ENCODE data around the gene CYBC1.
A peak's percentile ranks its signal among the peaks of the same experiment; 100 is the strongest.

The CYBC1 gene

DNA sequence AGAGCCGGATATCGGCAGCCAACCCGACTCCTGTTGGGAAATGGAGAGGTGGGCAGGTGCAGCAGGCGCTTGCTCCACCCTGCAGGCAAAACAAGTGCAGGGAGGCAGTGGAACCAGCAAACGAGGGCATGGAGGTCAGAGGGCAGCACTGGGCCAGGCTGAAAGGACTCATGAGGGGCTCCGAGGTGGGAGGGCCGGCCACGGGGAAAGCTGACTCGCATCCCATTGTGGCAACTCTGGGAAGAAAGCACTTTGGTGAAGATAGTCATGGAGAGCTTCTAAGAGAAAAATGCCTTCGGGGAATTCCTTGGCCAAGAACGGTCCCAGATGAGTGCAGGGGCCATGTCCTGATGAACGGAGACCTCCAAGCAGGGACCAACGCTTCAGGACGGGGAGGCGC lies 4.4 kb downstream of the CYBC1 start:
- no peak for DNase-seq

- no peak for DNase-seq
Observed at GRCh38 chr17:82445542-82445941, 5.0 kb downstream of the CYBC1 start.

GRCh38 chr17:82444941-82445521 lies 5.5 kb downstream of the CYBC1 start:
- DNase-seq: peak; percentile 71

DNA sequence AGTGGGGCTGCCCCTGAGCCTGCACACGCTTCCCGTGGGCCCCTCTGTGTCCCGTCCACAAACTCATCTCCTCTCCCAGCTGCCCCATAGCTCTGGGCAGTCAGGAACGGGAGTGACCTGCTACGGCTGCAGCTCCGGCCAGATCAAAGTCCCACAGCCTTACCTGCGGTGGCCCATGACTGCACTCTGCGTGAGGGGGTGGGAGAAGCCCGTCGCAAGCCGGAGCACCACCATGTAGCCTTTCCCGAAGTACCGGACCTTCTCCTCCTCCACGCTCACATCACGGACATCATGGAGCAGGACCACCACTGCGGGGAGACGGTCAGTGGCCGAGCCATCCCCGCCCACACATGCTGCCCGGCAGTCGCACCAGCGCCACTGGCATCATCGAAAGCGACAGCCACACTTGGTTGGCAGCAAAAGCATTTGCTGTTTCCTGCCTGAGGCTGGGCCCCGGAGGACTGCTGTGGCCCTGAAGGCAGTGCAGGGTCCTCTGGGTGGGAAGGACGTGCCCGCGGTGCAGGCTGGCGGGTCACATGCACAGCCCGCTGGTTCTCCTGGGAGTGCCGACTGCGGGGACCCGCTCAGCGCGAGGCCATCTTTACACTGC lies 6.2 kb downstream of the CYBC1 start:
- DNase-seq: no peak

DNA sequence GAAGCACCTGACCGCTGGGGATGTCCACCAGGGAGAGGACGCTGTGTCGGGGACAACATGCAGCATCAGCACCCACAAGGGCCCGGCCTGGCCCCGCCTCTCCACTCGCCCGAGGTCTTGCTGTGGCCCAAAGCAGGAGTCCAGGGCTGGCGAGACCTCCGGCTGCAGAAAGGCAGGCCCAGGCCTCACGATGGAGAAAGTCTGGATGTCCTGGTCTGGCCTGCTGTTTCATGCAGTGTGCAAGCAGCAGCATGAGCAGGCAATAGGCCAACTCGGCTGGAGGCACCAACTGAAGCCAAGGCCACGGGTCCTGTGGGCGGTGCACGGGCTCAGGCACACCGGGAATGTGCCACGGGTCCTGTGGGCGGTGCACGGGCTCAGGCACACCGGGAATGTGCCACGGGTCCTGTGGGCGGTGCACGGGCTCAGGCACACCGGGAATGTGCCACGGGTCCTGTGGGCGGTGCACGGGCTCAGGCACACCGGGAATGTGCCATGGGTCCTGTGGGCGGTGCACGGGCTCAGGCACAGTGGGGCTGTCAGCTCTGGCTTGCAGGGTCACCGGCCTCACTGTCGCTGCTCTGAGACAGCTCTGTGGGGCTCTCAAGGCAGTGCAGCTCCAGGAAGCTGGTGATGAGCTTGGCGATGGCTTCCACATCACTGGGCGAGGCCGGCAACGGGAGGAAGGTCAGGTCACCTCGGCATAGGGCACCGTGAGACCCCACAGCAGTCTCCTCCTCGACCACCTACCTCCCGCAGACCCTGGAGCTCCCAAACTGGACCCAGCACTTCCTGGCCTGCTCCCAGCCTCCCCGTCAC lies 6.9 kb downstream of the CYBC1 start:
- no peak for DNase-seq

DNA sequence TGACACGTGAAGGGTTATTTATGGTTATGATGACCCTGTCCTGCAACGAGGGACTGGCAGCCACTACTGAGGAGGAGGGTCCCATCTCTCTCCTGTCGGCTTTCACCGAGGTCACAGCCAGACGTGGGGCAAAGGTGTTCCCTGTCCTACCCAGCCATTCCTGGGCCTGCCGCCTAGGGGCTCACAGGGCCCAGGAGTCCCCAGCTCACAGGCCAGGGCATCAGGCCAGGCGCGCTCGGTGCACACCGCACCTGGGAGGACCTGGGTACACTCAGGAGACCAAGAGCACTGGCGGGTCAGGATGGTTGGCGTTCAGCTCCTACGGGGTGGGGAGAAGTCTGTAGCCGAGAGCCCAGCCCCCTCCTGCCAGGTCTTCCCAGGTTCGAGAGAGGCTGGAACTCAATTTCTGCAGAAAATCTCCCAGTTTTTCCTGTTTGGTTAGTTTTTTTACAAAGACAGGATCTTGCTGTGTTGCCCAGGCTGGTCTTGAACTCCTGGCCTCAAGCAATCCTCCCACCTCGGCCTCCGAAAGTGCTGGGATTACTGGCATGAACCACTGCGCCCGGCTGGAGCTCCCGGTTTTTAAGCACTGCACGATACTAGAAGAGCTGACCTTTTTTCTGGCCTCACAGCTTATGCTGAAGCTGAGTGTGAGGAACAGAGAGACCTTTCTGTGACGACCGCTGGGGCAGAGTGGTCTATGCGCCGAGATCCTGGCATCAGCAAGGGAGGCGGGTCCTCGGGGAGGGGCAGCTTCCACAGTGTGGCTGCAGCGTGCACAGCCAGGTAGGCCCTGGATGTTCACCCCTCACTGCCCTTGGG lies 7.7 kb downstream of the CYBC1 start:
- no peak for DNase-seq

- DNase-seq: no peak
Observed at GRCh38 chr17:82441691-82442487, 8.7 kb downstream of the CYBC1 start.

GRCh38 chr17:82440991-82441627 lies 9.4 kb downstream of the CYBC1 start:
- DNase-seq: no peak

GRCh38 chr17:82440469-82440981 lies 10.0 kb downstream of the CYBC1 start:
- DNase-seq: no peak

DNA sequence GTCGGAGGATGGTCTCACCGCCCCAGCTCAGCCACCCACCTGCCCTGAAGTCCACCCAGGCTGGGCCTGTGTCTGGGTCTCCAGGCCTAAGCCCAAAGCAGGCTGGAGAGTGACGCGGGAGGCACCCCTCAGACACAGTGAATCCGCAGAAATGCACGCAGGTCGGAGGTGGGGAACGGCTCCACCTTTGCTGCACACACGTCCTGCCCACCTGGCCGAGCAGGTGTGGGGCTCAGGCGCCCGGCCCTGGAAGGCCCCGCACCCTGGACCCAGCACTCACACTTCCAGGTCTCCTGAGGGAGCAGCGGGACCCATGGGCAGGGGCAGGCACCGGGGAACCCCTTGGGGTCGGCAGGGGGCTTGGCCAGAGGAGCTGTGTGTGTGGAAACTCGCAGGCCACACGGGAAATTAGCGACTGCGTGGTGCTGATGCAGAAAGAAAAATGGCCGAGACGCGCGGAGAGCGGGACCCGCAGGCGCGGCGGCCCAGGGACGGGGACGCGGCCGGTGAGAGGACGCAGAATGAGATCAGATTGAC lies 10.7 kb downstream of the CYBC1 start:
- no peak for DNase-seq

DNA sequence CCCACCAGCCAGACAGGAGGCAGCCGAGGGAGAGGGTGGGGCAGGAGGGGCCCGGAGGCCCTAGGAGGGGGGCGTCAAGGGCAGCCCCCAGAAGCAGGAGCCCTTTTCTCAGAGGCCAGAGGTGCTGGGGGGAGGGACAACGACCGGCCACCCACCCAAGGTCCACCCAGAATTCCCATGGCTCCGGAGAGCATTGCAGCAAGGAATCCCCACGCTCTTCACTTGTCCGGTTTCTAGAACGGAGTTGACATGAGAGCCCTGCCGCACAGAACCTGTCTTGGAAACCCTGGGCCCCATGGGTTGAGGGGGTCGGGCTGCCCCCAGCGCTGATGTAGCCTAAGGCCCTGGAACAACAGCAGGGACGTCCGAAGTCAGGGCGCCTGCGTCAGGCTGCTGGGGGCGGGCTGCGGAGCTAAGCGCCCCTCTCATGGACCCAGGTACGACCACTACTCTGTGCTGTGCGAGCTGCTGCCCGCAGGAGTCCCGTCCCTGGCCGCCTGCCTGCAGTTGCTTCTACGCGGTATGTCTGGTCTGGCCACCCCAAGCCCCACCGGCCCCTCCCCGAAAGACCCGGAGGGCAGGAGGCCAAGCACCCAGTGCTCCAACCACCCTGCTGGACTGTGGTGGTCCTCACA lies 11.2 kb downstream of the CYBC1 start:
- no peak for DNase-seq

- no peak for DNase-seq
Observed at GRCh38 chr17:82438401-82439193, 12.0 kb downstream of the CYBC1 start.

GRCh38 chr17:82437325-82437668 lies 13.3 kb downstream of the CYBC1 start:
- no peak for DNase-seq

- DNase-seq: no peak
Observed at GRCh38 chr17:82436601-82437324, 13.8 kb downstream of the CYBC1 start.

GRCh38 chr17:82435601-82436583 lies 14.7 kb downstream of the CYBC1 start:
- no peak for DNase-seq

DNA sequence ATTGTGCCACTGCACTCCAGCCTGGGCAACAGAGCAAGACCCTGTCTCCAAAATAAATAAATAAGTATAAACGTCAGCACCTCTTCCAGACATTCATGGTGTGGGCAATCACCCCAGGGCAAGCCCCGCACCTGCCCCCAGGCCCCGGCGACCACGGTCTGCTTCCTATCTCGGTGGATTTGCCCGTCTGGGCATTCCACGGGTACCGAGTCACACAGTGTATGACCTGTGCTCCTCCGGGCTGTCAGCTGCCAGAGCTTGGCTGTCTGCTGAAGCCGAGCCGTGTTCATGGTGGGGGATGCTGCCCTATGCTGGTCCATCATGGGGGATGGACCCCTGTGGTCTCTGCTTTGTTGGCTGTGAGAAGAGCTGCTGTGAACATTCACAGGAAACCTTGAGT lies 15.4 kb downstream of the CYBC1 start:
- DNase-seq: no peak

DNA sequence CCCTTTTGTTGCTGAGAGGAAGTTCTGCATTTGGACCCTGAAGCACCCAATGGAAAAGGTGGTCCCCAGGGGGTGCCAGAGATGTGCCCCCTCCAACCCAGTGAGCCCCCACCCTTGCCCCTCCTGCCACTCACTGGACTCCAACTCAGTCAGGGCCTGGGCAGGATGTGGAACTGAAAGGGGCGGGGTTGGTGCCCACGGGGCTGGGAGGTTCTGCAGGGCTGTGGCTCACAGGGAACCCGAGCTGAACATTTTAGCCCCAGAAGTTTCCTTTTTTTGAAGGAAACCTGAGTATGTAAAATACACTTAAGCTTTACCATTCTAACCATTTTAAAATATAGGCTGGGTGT lies 16.4 kb downstream of the CYBC1 start:
- DNase-seq: no peak

DNA sequence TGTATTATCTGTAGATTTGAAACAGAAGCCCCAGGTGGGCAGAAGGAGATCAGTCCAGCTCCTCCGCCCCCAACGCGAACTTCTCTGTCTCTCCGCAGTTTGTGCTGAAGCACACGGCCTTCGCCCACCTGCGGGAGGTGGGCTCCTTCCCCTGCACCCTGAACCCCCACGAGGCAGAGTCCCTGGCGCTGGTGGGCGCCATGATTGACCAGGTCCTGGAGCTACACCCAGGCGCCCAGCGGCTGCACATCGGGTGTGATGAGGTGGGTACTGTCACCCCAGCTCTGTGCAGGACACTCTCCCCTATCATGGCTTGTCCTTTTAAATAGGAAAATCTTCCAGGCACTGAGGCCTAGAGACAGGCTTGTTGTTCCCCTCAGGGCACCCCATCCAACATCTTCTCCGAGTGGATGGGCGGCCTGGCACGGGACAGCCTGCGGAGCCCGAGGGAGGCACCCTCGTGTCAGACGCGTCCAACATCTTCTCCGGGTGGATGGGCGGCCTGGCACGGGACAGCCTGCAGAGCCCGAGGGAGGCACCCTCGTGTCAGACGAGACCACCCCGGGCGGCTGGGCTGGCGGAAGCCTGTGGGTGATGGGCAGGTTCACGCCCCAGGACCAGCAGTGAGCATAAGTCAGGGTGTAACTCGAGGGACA lies 16.9 kb downstream of the CYBC1 start:
- DNase-seq: no peak
